Epithelial cell of esophagus (primary cell): Measurements from ENCODE around the gene IFI27.
A peak's percentile ranks its signal among the peaks of the same experiment; 100 is the strongest.

Source experiments
- DNase-seq: peaks from one replicate; pipeline ENCODE4 v3.0.0; 2010; ENCODE audit warnings: low read depth
- H3K4me3 ChIP-seq: 2 replicates; pipeline ENCODE4 v1.5.1; 2011; ENCODE audit warnings: mild to moderate bottlenecking, low read length, control low read depth
- CTCF ChIP-seq: IDR thresholded peaks from 2 replicates; pipeline ENCODE4 v1.5.1; 2011; ENCODE audit warnings: low read depth, mild to moderate bottlenecking, low read length, control low read depth, inconsistent platforms; ENCODE audit not compliant: insufficient read depth; ENCODE audit errors: missing control alignments

Gene IFI27

GRCh38 chr14:94129111-94129757 is 18.7 kb downstream of the IFI27 start, which contains the start of gene IFI27L2:
Gene IFI27L2, minus strand, starts transcription at chr14:94129604. Its CDS starts 40 bp downstream, at chr14:94129564.
- peak; percentile 5 for TF ChIP-seq CTCF
- peak within 1 kb of the TSS; percentile 55 for H3K4me3 ChIP-seq
- DNase-seq: peak; percentile 77

GRCh38 chr14:94129758-94130414 is 19.4 kb downstream of the IFI27 start:
- H3K4me3 ChIP-seq: peak overlapping the region; percentile 55
- TF ChIP-seq CTCF: no peak
- DNase-seq: peak; percentile 77

- peak; percentile 77 for DNase-seq
- peak; percentile 76 for TF ChIP-seq CTCF
- no peak overlapping the region for H3K4me3 ChIP-seq
Measured at GRCh38 chr14:94132285-94132887, 21.9 kb downstream of the IFI27 start.

- no peak for TF ChIP-seq CTCF
- no peak overlapping the region for H3K4me3 ChIP-seq
- no peak for DNase-seq
Measured at GRCh38 chr14:94135476-94135875, 24.9 kb downstream of the IFI27 start.

- no peak overlapping the region for H3K4me3 ChIP-seq
- TF ChIP-seq CTCF: peak; percentile 97
Measured at GRCh38 chr14:94136575-94137331, 26.2 kb downstream of the IFI27 start.

GRCh38 chr14:94138251-94138650 is 27.7 kb downstream of the IFI27 start:
- no peak for TF ChIP-seq CTCF
- no peak overlapping the region for H3K4me3 ChIP-seq
- no peak for DNase-seq

More at GRCh38 chr14:94136575-94137331, 26.2 kb downstream of the IFI27 start:
- DNase-seq: peak; percentile 84
